ENCODE measurements around the gene DEPDC5. TPM values are rescaled to one million over a fixed set of nuclear protein-coding genes. Genes with fewer than 3 reads are reported as not detected.

The DEPDC5 gene
- total RNA-seq, 1 experiment from 2014 or later = 39.3 TPM

- intact Hi-C loops (cut with micrococcal nuclease; ENCODE audit: unreplicated experiment) = no loop called here
- Histone ChIP-seq H3K9me3 (ENCODE audit: low read depth, low read length, poor library complexity, severe bottlenecking) (no peaks in the 10 kb centered on the region), H3K36me3 (ENCODE audit: insufficient read depth, low read length, poor library complexity, severe bottlenecking) (peaks cover 30% of the 10 kb centered on the region), H3K4me3 (ENCODE audit: low read depth, low read length, poor library complexity, severe bottlenecking) (no peak overlapping the region), H3K4me1 (ENCODE audit: insufficient read depth, low read length, poor library complexity, severe bottlenecking) (no peaks in the 10 kb centered on the region), H3K27ac (ENCODE audit: low read depth, low read length, poor library complexity, severe bottlenecking) (no peak overlapping the region), H3K27me3 (replicated peaks; ENCODE audit: insufficient read depth, low read depth, low read length, poor library complexity) (no peaks in the 10 kb centered on the region)
- no TSS peak for BruUV-seq (replicated peaks)
- no peak for DNase-seq (ENCODE audit: low spot score)
- CTCF ChIA-PET = no interaction called here
- POLR2A ChIA-PET (ENCODE audit: low non-redundant PET) = no interaction called here
- no peak for TF ChIP-seq EZH2 (IDR thresholded peaks at IDR 0.05; ENCODE audit: borderline replicate concordance, low read depth, low read length, poor library complexity, severe bottlenecking)
- no peak for TF ChIP-seq CTCF (conservative IDR thresholded peaks at IDR 0.05; ENCODE audit: low read depth, low read length)
Measured at GRCh38 chr22:31843526-31843925, 89.7 kb downstream of the DEPDC5 start.

- ChIA-PET CTCF (no interaction called here), POLR2A (ENCODE audit: low non-redundant PET) (no interaction called here)
- no peak for DNase-seq (ENCODE audit: low spot score)
- no peaks in the 10 kb centered on the region for H3K4me1 ChIP-seq (ENCODE audit: insufficient read depth, low read length, poor library complexity, severe bottlenecking)
- H3K27ac ChIP-seq (ENCODE audit: low read depth, low read length, poor library complexity, severe bottlenecking) = no peak overlapping the region
- peaks cover 25% of the 10 kb centered on the region for H3K36me3 ChIP-seq (ENCODE audit: insufficient read depth, low read length, poor library complexity, severe bottlenecking)
- no peak for TF ChIP-seq CTCF (conservative IDR thresholded peaks at IDR 0.05; ENCODE audit: low read depth, low read length)
- no peak for TF ChIP-seq EZH2 (IDR thresholded peaks at IDR 0.05; ENCODE audit: borderline replicate concordance, low read depth, low read length, poor library complexity, severe bottlenecking)
- no peaks in the 10 kb centered on the region for H3K27me3 ChIP-seq (replicated peaks; ENCODE audit: insufficient read depth, low read depth, low read length, poor library complexity)
- BruUV-seq (replicated peaks) = no TSS peak
- H3K4me3 ChIP-seq (ENCODE audit: low read depth, low read length, poor library complexity, severe bottlenecking) = no peak overlapping the region
- intact Hi-C loops (cut with micrococcal nuclease; ENCODE audit: unreplicated experiment) = no loop called here
- no peaks in the 10 kb centered on the region for H3K9me3 ChIP-seq (ENCODE audit: low read depth, low read length, poor library complexity, severe bottlenecking)
Measured at GRCh38 chr22:31844941-31845340, 91.1 kb downstream of the DEPDC5 start.

- POLR2A ChIA-PET (ENCODE audit: low non-redundant PET) = no interaction called here
- intact Hi-C loops (cut with micrococcal nuclease; ENCODE audit: unreplicated experiment) = no loop called here
- H3K27me3 ChIP-seq (replicated peaks; ENCODE audit: insufficient read depth, low read depth, low read length, poor library complexity) = no peaks in the 10 kb centered on the region
- DNase-seq (ENCODE audit: low spot score) = no peak
- H3K4me3 ChIP-seq (ENCODE audit: low read depth, low read length, poor library complexity, severe bottlenecking) = no peak overlapping the region
- H3K4me1 ChIP-seq (ENCODE audit: insufficient read depth, low read length, poor library complexity, severe bottlenecking) = no peaks in the 10 kb centered on the region
- CTCF ChIA-PET = no interaction called here
- no TSS peak for BruUV-seq (replicated peaks)
- TF ChIP-seq EZH2 (IDR thresholded peaks at IDR 0.05; ENCODE audit: borderline replicate concordance, low read depth, low read length, poor library complexity, severe bottlenecking) (no peak), CTCF (conservative IDR thresholded peaks at IDR 0.05; ENCODE audit: low read depth, low read length) (peak; percentile 43)
- H3K9me3 ChIP-seq (ENCODE audit: low read depth, low read length, poor library complexity, severe bottlenecking) = no peaks in the 10 kb centered on the region
- H3K27ac ChIP-seq (ENCODE audit: low read depth, low read length, poor library complexity, severe bottlenecking) = no peak overlapping the region
- peaks cover 25% of the 10 kb centered on the region for H3K36me3 ChIP-seq (ENCODE audit: insufficient read depth, low read length, poor library complexity, severe bottlenecking)
Measured at GRCh38 chr22:31846161-31847115, 92.6 kb downstream of the DEPDC5 start.

All from A673 (cell line).